ENCODE data around the gene GTPBP1.
A peak's percentile ranks its signal among the peaks of the same experiment; 100 is the strongest.

The GTPBP1 gene

GRCh38 chr22:38755155-38755910 is 49.6 kb downstream of the GTPBP1 start:
- Histone ChIP-seq H3K36me3 (ENCODE audit: control insufficient read depth, insufficient read depth, low read length) (no peaks in the 10 kb centered on the region), H3K79me2 (no peaks in the 10 kb centered on the region), H3K4me2 (ENCODE audit: low read length) (peak overlapping the region; percentile 87), H3K9ac (peak overlapping the region; percentile 11), H3K4me3 (ENCODE audit: low read depth, low read length) (peak overlapping the region; percentile 62), H3K27ac (peak overlapping the region; percentile 90), H3K27me3 (ENCODE audit: control insufficient read depth, insufficient read depth, low read length) (no peaks in the 10 kb centered on the region), H3K4me1 (no peaks in the 10 kb centered on the region), H2AFZ (peak overlapping the region; percentile 72), H3K9me3 (ENCODE audit: control insufficient read depth, low read length) (no peaks in the 10 kb centered on the region)
- TF ChIP-seq, protein P1, sequence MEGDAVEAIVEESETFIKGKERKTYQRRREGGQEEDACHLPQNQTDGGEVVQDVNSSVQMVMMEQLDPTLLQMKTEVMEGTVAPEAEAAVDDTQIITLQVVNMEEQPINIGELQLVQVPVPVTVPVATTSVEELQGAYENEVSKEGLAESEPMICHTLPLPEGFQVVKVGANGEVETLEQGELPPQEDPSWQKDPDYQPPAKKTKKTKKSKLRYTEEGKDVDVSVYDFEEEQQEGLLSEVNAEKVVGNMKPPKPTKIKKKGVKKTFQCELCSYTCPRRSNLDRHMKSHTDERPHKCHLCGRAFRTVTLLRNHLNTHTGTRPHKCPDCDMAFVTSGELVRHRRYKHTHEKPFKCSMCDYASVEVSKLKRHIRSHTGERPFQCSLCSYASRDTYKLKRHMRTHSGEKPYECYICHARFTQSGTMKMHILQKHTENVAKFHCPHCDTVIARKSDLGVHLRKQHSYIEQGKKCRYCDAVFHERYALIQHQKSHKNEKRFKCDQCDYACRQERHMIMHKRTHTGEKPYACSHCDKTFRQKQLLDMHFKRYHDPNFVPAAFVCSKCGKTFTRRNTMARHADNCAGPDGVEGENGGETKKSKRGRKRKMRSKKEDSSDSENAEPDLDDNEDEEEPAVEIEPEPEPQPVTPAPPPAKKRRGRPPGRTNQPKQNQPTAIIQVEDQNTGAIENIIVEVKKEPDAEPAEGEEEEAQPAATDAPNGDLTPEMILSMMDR (IDR thresholded peaks at IDR 0.05), result no peak

GRCh38 chr22:38755911-38756532 is 50.3 kb downstream of the GTPBP1 start, which contains the start of gene SUN2:
Gene SUN2, minus strand, starts transcription at chr22:38755998. Its CDS starts 3,370 bp downstream, at chr22:38752628.
- Histone ChIP-seq H3K4me1 (no peaks in the 10 kb centered on the region), H3K9me3 (ENCODE audit: control insufficient read depth, low read length) (no peaks in the 10 kb centered on the region), H3K4me3 (ENCODE audit: low read depth, low read length) (peak within 1 kb of the TSS; percentile 68), H3K27me3 (ENCODE audit: control insufficient read depth, insufficient read depth, low read length) (no peaks in the 10 kb centered on the region), H2AFZ (peak within 1 kb of the TSS; percentile 82), H3K4me2 (ENCODE audit: low read length) (peak within 1 kb of the TSS; percentile 95), H3K79me2 (no peaks in the 10 kb centered on the region), H3K36me3 (ENCODE audit: control insufficient read depth, insufficient read depth, low read length) (no peaks in the 10 kb centered on the region), H3K9ac (peak within 1 kb of the TSS; percentile 11), H3K27ac (peak within 1 kb of the TSS; percentile 90)
- TF ChIP-seq, protein P1 (IDR thresholded peaks at IDR 0.05), result no peak

- no peaks in the 10 kb centered on the region for H3K27me3 ChIP-seq (ENCODE audit: control insufficient read depth, insufficient read depth, low read length)
- no peaks in the 10 kb centered on the region for H3K79me2 ChIP-seq
- H3K36me3 ChIP-seq (ENCODE audit: control insufficient read depth, insufficient read depth, low read length), result no peaks in the 10 kb centered on the region
- no peak overlapping the region for H3K9ac ChIP-seq
- no peaks in the 10 kb centered on the region for H3K4me1 ChIP-seq
- TF ChIP-seq, protein P1 (IDR thresholded peaks at IDR 0.05), result no peak
- H3K4me3 ChIP-seq (ENCODE audit: low read depth, low read length), result no peak overlapping the region
- H3K4me2 ChIP-seq (ENCODE audit: low read length), result no peak overlapping the region
- no peak overlapping the region for H3K27ac ChIP-seq
- H2AFZ ChIP-seq, result peak overlapping the region; percentile 82
- no peaks in the 10 kb centered on the region for H3K9me3 ChIP-seq (ENCODE audit: control insufficient read depth, low read length)
Observed at GRCh38 chr22:38756711-38757463, 51.1 kb downstream of the GTPBP1 start.

DNA sequence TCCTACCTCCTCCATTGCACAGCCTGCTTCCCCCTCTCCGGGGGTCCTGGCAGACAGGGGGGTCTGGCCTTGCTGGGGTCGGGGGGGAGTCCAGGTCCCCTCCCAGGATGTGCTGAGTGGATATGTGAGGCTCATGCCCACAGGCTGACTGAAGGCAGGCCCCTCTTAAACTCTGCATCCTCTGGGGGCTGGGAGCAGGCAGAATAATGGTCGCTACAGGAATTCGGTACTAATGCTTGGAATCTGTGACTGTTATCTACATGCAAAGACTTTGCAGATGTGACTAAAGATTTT is 51.7 kb downstream of the GTPBP1 start:
- Histone ChIP-seq H3K4me3 (ENCODE audit: low read depth, low read length) (no peak overlapping the region), H3K36me3 (ENCODE audit: control insufficient read depth, insufficient read depth, low read length) (no peaks in the 10 kb centered on the region), H3K27me3 (ENCODE audit: control insufficient read depth, insufficient read depth, low read length) (no peaks in the 10 kb centered on the region), H3K9me3 (ENCODE audit: control insufficient read depth, low read length) (no peaks in the 10 kb centered on the region), H2AFZ (no peak overlapping the region), H3K27ac (no peak overlapping the region), H3K9ac (no peak overlapping the region), H3K4me2 (ENCODE audit: low read length) (no peak overlapping the region), H3K4me1 (no peaks in the 10 kb centered on the region), H3K79me2 (no peaks in the 10 kb centered on the region)
- TF ChIP-seq, protein P1 (IDR thresholded peaks at IDR 0.05), result no peak

Data from parathyroid adenoma (tissue), 2 donors.